Measurements from ENCODE around the gene PSMC3.

GRCh38 chr11:47467357-47467756 lies 41.1 kb upstream of the PSMC3 start:
- no peak for TF ChIP-seq ZNF274 (IDR thresholded peaks at IDR 0.05; ENCODE audit: low read depth, low read length)
- TF ChIP-seq SUZ12 (IDR thresholded peaks at IDR 0.05; ENCODE audit: extremely low read depth, insufficient read depth, insufficient read length) = no peak
- no peak for TF ChIP-seq YY1 (IDR thresholded peaks at IDR 0.05; ENCODE audit: insufficient read depth, insufficient read length)

Measured in NT2/D1 (cell line).